Sigmoid colon (tissue), 7 donors: ENCODE measurements around the gene PGP. TPM values are rescaled to one million over a fixed set of nuclear protein-coding genes. Genes with fewer than 3 reads are reported as not detected.

Source experiments
- DNase-seq: peaks from one replicate; pipeline ENCODE4 v3.0.0-alpha.2; 2019
- H3K27ac ChIP-seq, 4 donors: fragments of 200-600 bp; sonication (generic); one replicate each; pipeline ENCODE4 v1.5.1; 2016 to 2019; ENCODE audit warnings: mild to moderate bottlenecking in 1 of 4
- H3K27me3 ChIP-seq, 3 donors: fragments of 200-600 bp; sonication (generic); one replicate each; pipeline ENCODE4 v1.5.1; 2019; ENCODE audit warnings: mild to moderate bottlenecking in 1 of 3
- H3K36me3 ChIP-seq, 4 donors: fragments of 200-600 bp; sonication (generic); one replicate each; pipeline ENCODE4 v1.5.1; 2016 to 2019
- H3K4me1 ChIP-seq, 4 donors: fragments of 200-600 bp; sonication (generic); one replicate each; pipeline ENCODE4 v1.5.1; 2017 to 2019
- H3K4me3 ChIP-seq, 4 donors: fragments of 200-600 bp; sonication (generic); one replicate each; pipeline ENCODE4 v1.5.1; 2017 to 2019; ENCODE audit warnings: mild to moderate bottlenecking in 2 of 4, moderate library complexity in 1 of 4
- H3K9me3 ChIP-seq, 4 donors: fragments of 200-600 bp in 3 of 4; sonication (generic) in 3 of 4; one replicate each; pipeline versions ENCODE4 v1.5.1 to v1.6.1; 2013 to 2019
- CTCF ChIP-seq, 4 experiments: fragments of 450-650 bp in 3 of 4; fragments of 200-600 bp in 1 of 4; IDR thresholded peaks; one replicate each; pipeline ENCODE4 v1.5.1; 2016 to 2019; ENCODE audit warnings: antibody characterized with exemption in 4 of 4, mild to moderate bottlenecking in 3 of 4, moderate library complexity in 2 of 4
- EP300 ChIP-seq, 4 donors: sonication (generic); formaldehyde crosslinking; IDR thresholded peaks; one replicate each; pipeline ENCODE4 v1.6.1; 2017; ENCODE audit warnings: antibody characterized with exemption in 4 of 4
- POLR2A ChIP-seq, 2 donors: fragments of 450-650 bp; IDR thresholded peaks; one replicate each; pipeline ENCODE4 v1.6.1; 2016; ENCODE audit warnings: antibody characterized with exemption in 2 of 2, mild to moderate bottlenecking in 2 of 2, moderate library complexity in 2 of 2
- POLR2AphosphoS5 ChIP-seq, 4 donors: sonication (generic); formaldehyde crosslinking; IDR thresholded peaks; one replicate each; pipeline ENCODE4 v1.6.1; 2017; ENCODE audit warnings: antibody characterized with exemption in 4 of 4
- WGBS, 2 donors: extraction: QIAGEN DNeasy Blood & Tissue Kit; methylation state at CpG; one replicate each; pipeline ENCODE4 v1.1.7; 2013; 5-methylcytosine and 5-hydroxymethylcytosine counted together
- intact Hi-C: fragments of 100-400 bp; cut with DNase I; formaldehyde crosslinking; loops from one replicate; pipeline ENCODE4 v1.15.1; 2023
- polyA plus RNA-seq, 3 donors: library from polyadenylated mRNA; stranded (reverse); fragments of 200-250 nt; gene quantifications; one replicate each; pipeline ENCODE4 v1.2.3, GENCODE V29; 2013
- total RNA-seq, 4 donors: library from RNA; depleted of rRNA; stranded (reverse); fragments of >200 nt; gene quantifications; one replicate each; pipeline ENCODE4 v1.1.0, GENCODE V29; 2016
- donor health status: healthy with polysubstance abuse.
- donor health status: Bipolar disorder and iron deficiency.
- donor health status: healthy.

PGP gene
- total and polyA plus RNA-seq, 7 donors: 6.0 to 20.2 (median 10.3) TPM

- no peak for TF ChIP-seq CTCF (IDR thresholded peaks at IDR 0.05)
- TF ChIP-seq POLR2AphosphoS5 (IDR thresholded peaks at IDR 0.05): no peak
- no peak for TF ChIP-seq EP300 (IDR thresholded peaks at IDR 0.05)
- Histone ChIP-seq H3K27ac (no peak overlapping the region), H3K4me1 (peaks cover 0 to 39% (median 38%) of the 10 kb centered on the region in 4 donors), H3K27me3 (no peaks in the 10 kb centered on the region), H3K4me3 (no peak overlapping the region), H3K9me3 (no peaks in the 10 kb centered on the region), H3K36me3 (peaks cover 13 to 39% (median 25%) of the 10 kb centered on the region in 4 donors)
- DNase-seq: no peak
- intact Hi-C loops: loop anchor here (5.0 kb wide), 1 partner anchor 44 kb away; the partner anchor contains the start of gene ECI1
- 94 to 95% methylated on average over 9 of the region's 9 CpGs for WGBS, 2 donors
These were observed 5.9 kb downstream of the PGP start for GRCh38 chr16:2208772-2209171.

GRCh38 chr16:2208308-2208707 is 6.3 kb downstream of the PGP start:
- Histone ChIP-seq H3K27me3 (no peaks in the 10 kb centered on the region), H3K9me3 (no peaks in the 10 kb centered on the region), H3K4me3 (no peak overlapping the region), H3K27ac (no peak overlapping the region), H3K4me1 (peaks cover 0 to 35% (median 33%) of the 10 kb centered on the region in 4 donors), H3K36me3 (peaks cover 13 to 39% (median 25%) of the 10 kb centered on the region in 4 donors)
- no peak for DNase-seq
- intact Hi-C loops: loop anchor here (5.0 kb wide), 1 partner anchor 44 kb away; the partner anchor contains the start of gene ECI1
- no peak for TF ChIP-seq EP300 (IDR thresholded peaks at IDR 0.05)
- no peak for TF ChIP-seq CTCF (IDR thresholded peaks at IDR 0.05)
- TF ChIP-seq POLR2AphosphoS5 (IDR thresholded peaks at IDR 0.05): no peak
- TF ChIP-seq POLR2A (IDR thresholded peaks at IDR 0.05): no peak
- WGBS, 2 donors: 85 to 90% methylated on average over 23 of the region's 23 CpGs

- Histone ChIP-seq H3K27ac (no peak overlapping the region), H3K36me3 (peaks cover 13 to 39% (median 25%) of the 10 kb centered on the region in 4 donors), H3K9me3 (no peaks in the 10 kb centered on the region), H3K4me1 (peaks cover 0 to 30% (median 29%) of the 10 kb centered on the region in 4 donors), H3K4me3 (no peak overlapping the region), H3K27me3 (no peaks in the 10 kb centered on the region)
- intact Hi-C loops: loop anchor here (5.0 kb wide), 1 partner anchor 44 kb away; the partner anchor contains the start of gene ECI1
- WGBS, 2 donors: 90 to 91% methylated on average over 9 of the region's 9 CpGs
- DNase-seq: no peak
- TF ChIP-seq POLR2AphosphoS5 (IDR thresholded peaks at IDR 0.05): no peak
- no peak for TF ChIP-seq CTCF (IDR thresholded peaks at IDR 0.05)
- no peak for TF ChIP-seq EP300 (IDR thresholded peaks at IDR 0.05)
- no peak for TF ChIP-seq POLR2A (IDR thresholded peaks at IDR 0.05)
These were observed 6.8 kb downstream of the PGP start for GRCh38 chr16:2207872-2208271.

GRCh38 chr16:2206780-2207433 is 7.7 kb downstream of the PGP start:
- H3K27me3 ChIP-seq: no peaks in the 10 kb centered on the region
- H3K4me3 ChIP-seq: no peak overlapping the region
- intact Hi-C loops: loop anchor here (5.0 kb wide), 1 partner anchor 45 kb away; the partner anchor contains the start of gene ECI1
- 94 to 95% methylated on average over 23 of the region's 23 CpGs for WGBS, 2 donors
- H3K36me3 ChIP-seq: peaks cover 13 to 39% (median 23%) of the 10 kb centered on the region in 4 donors
- H3K4me1 ChIP-seq: peaks cover 0 to 21% (median 19%) of the 10 kb centered on the region in 4 donors
- H3K9me3 ChIP-seq: no peaks in the 10 kb centered on the region
- TF ChIP-seq EP300 (IDR thresholded peaks at IDR 0.05) (no peak), CTCF (IDR thresholded peaks at IDR 0.05) (no peak), POLR2AphosphoS5 (IDR thresholded peaks at IDR 0.05) (no peak), POLR2A (IDR thresholded peaks at IDR 0.05) (no peak)
- DNase-seq: no peak
- peak overlapping the region in 1 of 4 donors; percentile 98 for H3K27ac ChIP-seq
